GM18498 (cell line): Measurements from ENCODE around the gene GAS7.
"Not testable (repeated sequence)": the region's sequence is repeated elsewhere in the genome, so short reads cannot be mapped to it uniquely, and the experiment has no call there.

Experiments
- ATAC-seq: cut with Tn5 transposase; IDR thresholded peaks from one replicate; pipeline ENCODE4 v1.9.1; 2021; ENCODE audit warnings: mild to moderate bottlenecking, moderate library complexity; ENCODE audit not compliant: unreplicated experiment

GAS7 gene

GRCh38 chr17:10032118-10032852 lies 166.1 kb downstream of the GAS7 start:
- ATAC-seq: no peak

- ATAC-seq: no peak
These were observed 166.8 kb downstream of the GAS7 start for GRCh38 chr17:10031606-10032005.

GRCh38 chr17:10031127-10031526 lies 167.3 kb downstream of the GAS7 start:
- no peak for ATAC-seq

- no peak for ATAC-seq
These were observed 169.3 kb downstream of the GAS7 start for GRCh38 chr17:10029129-10029528.

- ATAC-seq: no peak
These were observed 172.2 kb downstream of the GAS7 start for GRCh38 chr17:10025976-10026901.

GRCh38 chr17:10025224-10025623 lies 173.2 kb downstream of the GAS7 start:
- ATAC-seq: no peak

- ATAC-seq: no peak
These were observed 176.0 kb downstream of the GAS7 start for GRCh38 chr17:10022416-10022815.

- no peak for ATAC-seq
These were observed 177.0 kb downstream of the GAS7 start for GRCh38 chr17:10021272-10021984.

GRCh38 chr17:10019941-10020451 lies 178.4 kb downstream of the GAS7 start:
- no peak for ATAC-seq

GRCh38 chr17:10018461-10018891 lies 179.9 kb downstream of the GAS7 start:
- ATAC-seq: peak; percentile 55

GRCh38 chr17:10016958-10017570 lies 181.3 kb downstream of the GAS7 start:
- ATAC-seq: not testable (repeated sequence)

- peak; percentile 83 for ATAC-seq
These were observed 184.9 kb downstream of the GAS7 start for GRCh38 chr17:10013365-10014112.

- no peak for ATAC-seq
These were observed 187.7 kb downstream of the GAS7 start for GRCh38 chr17:10010752-10011151.

GRCh38 chr17:10003705-10004104 lies 194.7 kb downstream of the GAS7 start:
- ATAC-seq: no peak

GRCh38 chr17:10002567-10003360 lies 195.6 kb downstream of the GAS7 start:
- ATAC-seq: not testable (repeated sequence)

GRCh38 chr17:10001306-10001873 lies 197.0 kb downstream of the GAS7 start:
- ATAC-seq: no peak

GRCh38 chr17:9999919-10000695 lies 198.3 kb downstream of the GAS7 start:
- ATAC-seq: peak; percentile 81

- no peak for ATAC-seq
These were observed 200.3 kb downstream of the GAS7 start for GRCh38 chr17:9998060-9998459.
